Stimulated activated CD8-positive, alpha-beta memory T cell treated with anti-CD3 and anti-CD28 coated beads, Interleukin-4, amount 100 ng/mL, for 48 hours (primary cell): ENCODE results near the gene ACSL3.

ENCODE experiments used
- DNase-seq: peaks from one replicate; pipeline ENCODE4 v3.0.0-alpha.2; 2020

The ACSL3 gene

GRCh38 chr2:222944552-222944951 is 83.7 kb downstream of the ACSL3 start:
- no peak for DNase-seq

DNA sequence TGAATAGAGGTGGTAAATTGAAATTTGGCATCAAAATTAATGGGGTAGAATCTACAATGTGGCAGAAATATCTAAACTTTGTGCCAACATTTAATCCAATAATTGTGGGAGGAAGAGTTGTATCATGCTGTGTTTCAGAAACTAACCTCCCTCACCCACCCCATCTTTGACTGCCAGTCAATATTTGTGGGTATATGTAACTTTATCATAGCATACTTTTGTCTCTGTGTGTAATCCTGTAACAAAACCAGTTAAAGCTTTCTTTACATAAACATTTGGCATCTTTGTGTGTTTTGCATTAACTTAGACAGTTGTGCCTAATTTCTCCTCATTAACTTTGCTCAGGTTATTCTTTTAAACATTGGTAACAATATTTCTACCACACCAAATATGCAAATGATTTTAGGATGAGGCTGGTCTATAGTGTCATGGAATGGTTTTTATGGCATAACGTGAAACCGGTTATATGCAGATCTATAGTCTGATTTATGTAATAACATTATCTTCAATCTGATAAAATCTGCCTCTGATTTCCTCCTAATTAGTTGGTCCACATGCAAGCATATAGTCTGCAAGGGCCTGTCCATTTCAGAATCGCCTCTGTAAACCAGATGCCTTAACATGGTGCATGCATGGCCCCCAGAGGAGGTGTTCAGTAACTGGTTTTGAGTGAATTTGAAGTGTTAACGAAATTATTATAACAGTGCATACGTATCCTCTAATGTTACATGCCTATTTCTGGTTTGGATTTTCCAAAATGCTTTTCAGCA is 84.3 kb downstream of the ACSL3 start:
- DNase-seq: no peak

- no peak for DNase-seq
Observed at GRCh38 chr2:222945887-222946286, 85.1 kb downstream of the ACSL3 start.

GRCh38 chr2:222946700-222947287 is 86.0 kb downstream of the ACSL3 start:
- DNase-seq: no peak

DNA sequence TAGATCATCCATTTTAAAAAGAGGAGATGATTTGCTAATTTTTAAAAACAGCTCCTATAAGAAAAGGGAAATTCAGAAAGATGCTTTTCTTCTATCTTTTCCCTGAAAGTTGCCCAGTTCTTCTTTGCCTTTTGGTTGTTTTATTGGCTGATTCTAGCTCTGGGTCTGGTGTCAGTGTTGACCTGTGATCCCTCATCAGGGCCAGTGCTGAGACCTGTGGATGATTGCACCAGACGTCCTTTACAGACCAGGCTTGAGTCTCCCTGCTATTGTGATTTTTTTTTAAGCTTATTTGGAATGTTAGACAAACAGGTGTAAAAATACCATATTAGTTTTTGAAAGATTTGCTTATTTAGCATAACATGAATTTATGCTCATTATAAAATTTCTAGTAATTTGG is 88.2 kb downstream of the ACSL3 start:
- no peak for DNase-seq

- DNase-seq: no peak
Observed at GRCh38 chr2:222949690-222950323, 89.0 kb downstream of the ACSL3 start.

- DNase-seq: no peak
Observed at GRCh38 chr2:222950638-222951285, 89.9 kb downstream of the ACSL3 start.

- DNase-seq: no peak
Observed at GRCh38 chr2:222952204-222952603, 91.4 kb downstream of the ACSL3 start.

GRCh38 chr2:222955008-222955407 is 94.2 kb downstream of the ACSL3 start:
- DNase-seq: no peak

- DNase-seq: no peak
Observed at GRCh38 chr2:222959358-222959757, 98.5 kb downstream of the ACSL3 start.

DNA sequence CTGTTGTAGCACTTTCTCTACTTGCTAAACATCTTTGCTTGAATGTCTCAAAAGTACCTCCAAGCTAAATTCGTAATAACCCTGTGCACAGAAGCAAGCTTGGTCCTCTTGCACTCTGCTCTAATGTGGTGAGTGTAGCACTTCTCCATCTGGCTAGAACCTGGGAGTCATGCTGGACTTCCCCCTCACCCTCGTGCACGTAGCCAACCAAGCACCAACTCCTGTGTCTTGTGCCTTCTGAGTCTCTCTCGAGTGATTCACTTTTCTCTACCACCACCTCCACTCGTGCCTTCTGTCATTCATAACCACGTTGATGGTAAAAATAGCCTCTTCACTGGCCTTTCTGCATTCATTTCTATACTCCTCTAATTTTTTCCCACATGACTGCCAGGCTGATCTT is 99.3 kb downstream of the ACSL3 start:
- no peak for DNase-seq

- DNase-seq: no peak
Observed at GRCh38 chr2:222963641-222964040, 102.8 kb downstream of the ACSL3 start.

GRCh38 chr2:222964376-222965031 is 103.7 kb downstream of the ACSL3 start:
- DNase-seq: no peak

DNA sequence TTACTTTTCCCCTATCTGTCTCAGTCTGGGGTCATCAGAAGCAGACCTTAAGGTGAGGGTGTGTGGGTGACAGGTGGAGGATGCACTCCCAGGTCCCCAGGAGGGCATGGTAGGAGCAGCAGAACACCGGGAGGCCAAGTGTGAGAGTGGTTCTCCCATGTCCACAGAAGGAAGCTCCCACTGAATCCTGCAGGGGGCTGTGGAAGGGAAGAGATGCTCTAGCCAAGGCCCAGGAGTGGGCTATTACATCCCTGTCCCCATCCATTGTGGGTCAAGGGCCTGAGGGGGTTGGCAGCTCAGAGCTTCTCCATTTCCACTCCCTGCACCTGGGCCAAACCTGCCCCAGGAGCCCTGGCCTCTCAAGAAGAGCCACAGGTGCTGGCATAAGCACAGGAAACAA is 104.7 kb downstream of the ACSL3 start:
- DNase-seq: no peak

GRCh38 chr2:222968550-222969155 is 107.8 kb downstream of the ACSL3 start:
- no peak for DNase-seq

DNA sequence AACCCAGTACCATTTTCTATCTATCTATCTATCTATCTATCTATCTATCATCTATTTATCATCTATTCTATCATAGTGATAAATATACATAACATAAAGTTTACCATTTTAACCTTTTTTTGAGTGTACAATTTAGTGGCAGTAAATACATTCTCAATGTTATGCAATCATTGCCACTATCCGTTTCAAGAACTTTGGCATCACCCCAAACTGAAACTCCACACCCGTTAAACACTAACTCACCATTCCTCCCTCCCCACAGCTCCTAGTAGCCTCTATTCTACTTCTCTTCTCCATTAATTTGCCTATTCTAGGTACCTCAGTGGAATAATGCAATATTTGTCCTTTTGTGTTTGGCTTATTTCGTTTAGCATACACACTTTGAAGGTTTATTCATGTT is 108.7 kb downstream of the ACSL3 start:
- no peak for DNase-seq

DNA sequence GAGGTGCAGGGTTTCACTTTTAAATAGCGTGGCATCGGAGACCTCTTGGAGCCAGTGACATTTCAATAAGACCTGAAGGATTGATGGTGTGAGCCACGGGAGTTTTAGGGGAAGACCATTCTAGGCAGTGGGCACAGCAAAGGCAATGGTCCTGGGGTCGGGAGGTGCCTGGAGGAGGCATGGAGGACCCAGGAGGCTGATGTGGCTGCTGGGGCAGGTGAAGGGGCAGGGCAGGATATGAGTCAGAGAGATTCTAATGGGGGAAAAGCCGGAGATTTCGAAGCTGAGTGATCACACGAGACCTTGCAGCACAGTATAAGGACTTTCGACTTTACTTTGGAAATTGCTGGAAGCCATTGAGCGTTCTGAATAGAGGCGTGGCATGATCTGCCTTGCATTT is 111.6 kb downstream of the ACSL3 start:
- no peak for DNase-seq

- DNase-seq: no peak
Observed at GRCh38 chr2:222973237-222973636, 112.4 kb downstream of the ACSL3 start.

DNA sequence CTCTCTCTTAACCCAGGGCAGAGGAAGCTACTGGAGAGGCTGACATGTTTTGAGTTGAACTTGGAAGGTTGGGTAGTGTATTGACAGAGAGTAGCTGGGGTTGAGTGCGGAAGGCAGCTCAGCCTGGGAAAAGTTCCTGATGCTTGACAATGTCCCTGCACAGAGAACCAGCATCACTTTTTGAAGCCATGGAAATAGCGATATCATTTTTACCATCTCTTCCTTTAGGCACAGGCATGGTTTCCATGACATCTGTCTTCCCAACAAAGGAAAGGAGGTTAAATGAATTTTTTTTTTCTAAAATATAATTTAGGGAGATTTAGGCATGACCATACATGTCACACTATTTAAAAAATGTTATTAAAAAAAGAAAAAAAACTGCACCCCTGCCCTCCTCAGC is 112.9 kb downstream of the ACSL3 start:
- no peak for DNase-seq

GRCh38 chr2:222976521-222977061 is 115.8 kb downstream of the ACSL3 start:
- no peak for DNase-seq

DNA sequence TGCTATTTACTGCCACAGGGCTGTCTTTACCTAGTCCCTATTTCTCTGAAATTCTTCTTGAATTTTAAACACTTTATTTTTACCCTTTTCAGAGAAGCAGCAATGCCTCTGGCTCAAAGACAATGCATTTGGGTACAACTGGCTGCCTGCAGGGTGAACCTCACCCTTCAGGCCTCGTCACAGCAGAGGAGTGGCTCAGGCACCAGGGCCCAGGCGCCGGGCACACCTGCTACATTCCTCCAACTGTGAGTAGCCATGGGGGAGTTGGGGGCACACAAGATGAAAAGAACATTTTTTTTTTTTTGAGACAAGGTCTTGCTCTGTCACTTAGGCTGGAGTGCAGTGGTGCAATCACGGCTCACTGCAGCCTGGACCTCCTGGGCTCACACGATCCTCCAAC is 116.3 kb downstream of the ACSL3 start:
- DNase-seq: no peak

DNA sequence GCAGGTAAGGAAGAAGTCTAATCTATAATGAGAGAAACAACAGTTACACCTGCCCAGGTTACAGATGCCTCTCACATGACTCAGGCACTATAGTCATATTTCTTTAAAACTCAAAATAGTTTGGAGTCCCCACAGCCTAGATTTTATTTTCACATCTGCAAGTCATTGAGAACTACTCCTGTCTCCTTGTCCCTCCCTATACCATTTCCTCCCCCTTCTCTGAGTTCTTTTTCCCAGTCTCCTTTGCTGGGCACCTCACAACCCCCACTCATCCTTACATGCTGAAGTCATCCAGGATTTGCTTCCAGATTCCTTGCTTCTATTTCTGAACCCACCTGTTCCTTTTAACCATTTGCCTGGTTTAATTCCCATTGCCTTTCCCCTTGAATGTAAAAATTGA is 118.0 kb downstream of the ACSL3 start:
- DNase-seq: no peak

GRCh38 chr2:222979484-222979883 is 118.6 kb downstream of the ACSL3 start:
- no peak for DNase-seq
